T-helper 1 cell (primary cell): Measurements from ENCODE around the gene SLC38A7.
"Not testable (repeated sequence)": the region's sequence is repeated elsewhere in the genome, so short reads cannot be mapped to it uniquely, and the experiment has no call there.

ENCODE experiments used
- DNase-seq, 5 donors: peaks; one replicate each; pipeline ENCODE4 v3.0.0-alpha.2; 2012 to 2020

The SLC38A7 gene

GRCh38 chr16:58670946-58671583, 13.5 kb downstream of the SLC38A7 start:
- no peak for DNase-seq

- DNase-seq, result no peak
These were observed 14.4 kb downstream of the SLC38A7 start for GRCh38 chr16:58670177-58670576.

- DNase-seq, result no peak
These were observed 19.4 kb downstream of the SLC38A7 start for GRCh38 chr16:58665200-58665599.

DNA sequence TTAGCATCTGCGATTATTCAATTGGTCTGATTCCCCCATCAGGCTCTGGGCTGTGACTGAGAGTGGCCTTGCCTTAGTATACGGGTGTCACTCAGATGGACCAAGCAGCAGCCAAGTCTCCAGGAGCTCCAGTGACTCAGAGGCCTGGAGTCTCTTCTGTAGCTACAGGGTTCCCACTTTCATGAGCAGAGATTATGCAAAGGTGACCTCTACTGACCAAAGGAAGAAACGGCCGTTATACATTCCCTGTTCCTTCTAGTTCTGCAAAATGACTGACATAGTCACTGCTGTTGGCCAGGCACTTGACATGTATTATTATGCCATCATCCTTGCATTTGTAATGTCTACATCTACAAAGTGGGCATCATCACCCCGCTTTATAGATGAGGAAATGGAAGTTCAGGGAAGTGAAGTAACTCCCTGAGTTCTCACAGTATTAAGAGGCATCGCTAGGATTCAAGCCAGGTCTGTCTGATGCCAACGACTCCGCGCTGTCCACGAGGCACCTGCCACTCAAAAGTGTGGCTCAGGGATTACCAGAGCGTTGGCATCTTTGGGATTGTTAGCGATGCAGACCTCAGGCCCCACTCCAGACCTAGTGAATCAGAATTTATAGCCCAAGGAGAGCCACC, 23.3 kb downstream of the SLC38A7 start:
- peak in 1 of 5 donors; percentile 29 for DNase-seq

- DNase-seq, result not testable (repeated sequence)
These were observed 24.7 kb downstream of the SLC38A7 start for GRCh38 chr16:58659911-58660310.

DNA sequence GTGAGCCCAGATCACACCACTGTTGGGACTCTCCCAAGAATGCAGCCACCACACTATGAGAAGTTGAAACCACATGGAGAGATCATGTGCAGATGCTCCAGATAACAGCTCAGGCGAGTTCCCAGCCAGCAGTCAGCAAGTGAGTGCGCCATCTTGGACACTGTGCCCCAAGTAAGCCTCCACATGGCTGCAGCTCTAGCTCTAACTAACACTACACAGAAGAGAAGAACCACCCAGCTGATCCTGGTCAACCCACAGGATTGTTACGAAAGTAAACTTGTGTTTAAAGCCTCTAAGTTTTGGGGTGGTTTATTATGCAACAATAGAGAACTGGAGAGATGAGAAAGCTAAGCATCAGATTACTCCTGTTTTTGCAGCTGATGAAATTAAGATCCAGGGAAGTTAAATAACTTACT, 25.8 kb downstream of the SLC38A7 start:
- DNase-seq, result no peak

DNA sequence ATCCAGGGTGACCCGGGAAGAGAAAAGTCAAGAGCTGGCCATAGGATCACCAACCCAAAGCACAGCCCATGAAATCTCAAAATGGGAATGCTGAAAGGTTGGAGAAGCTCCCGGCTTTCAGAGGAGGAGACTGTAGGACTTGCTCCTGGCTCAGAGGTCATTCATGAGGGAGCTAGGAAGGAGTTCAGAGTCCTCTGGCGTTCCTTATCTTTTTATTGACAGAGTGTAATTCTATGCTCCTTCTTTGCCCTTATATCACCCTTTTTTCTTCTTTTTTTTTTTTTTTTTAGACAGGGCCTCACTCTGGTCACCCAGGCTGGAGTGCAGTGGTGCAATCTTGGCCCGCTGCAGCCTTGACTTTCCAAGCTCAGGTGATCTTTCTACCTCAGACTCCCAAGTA, 27.7 kb downstream of the SLC38A7 start:
- no peak for DNase-seq

- no peak for DNase-seq
These were observed 29.4 kb downstream of the SLC38A7 start for GRCh38 chr16:58655215-58655596.

- DNase-seq, result no peak
These were observed 29.9 kb downstream of the SLC38A7 start for GRCh38 chr16:58654560-58655214.

DNA sequence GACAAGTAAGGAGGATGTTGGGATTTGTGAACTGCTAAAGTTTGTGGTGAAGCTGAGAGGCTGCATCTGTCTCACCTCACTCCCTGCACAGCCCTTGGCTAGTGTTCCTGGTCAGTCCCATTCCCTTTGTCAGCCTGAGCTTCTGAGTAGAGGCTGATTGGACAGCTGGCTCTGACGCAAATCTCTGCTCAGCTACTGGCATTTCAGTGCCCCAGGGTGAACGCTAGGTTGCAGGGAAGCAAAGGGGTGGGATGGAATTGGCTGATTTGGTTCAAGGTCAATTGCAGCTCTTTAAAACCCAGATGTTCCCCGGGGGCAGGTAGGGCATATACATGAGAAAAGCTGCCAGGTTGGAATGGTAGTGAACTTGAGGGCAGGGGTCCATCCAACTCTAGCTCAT, 31.8 kb downstream of the SLC38A7 start:
- DNase-seq, result no peak

DNA sequence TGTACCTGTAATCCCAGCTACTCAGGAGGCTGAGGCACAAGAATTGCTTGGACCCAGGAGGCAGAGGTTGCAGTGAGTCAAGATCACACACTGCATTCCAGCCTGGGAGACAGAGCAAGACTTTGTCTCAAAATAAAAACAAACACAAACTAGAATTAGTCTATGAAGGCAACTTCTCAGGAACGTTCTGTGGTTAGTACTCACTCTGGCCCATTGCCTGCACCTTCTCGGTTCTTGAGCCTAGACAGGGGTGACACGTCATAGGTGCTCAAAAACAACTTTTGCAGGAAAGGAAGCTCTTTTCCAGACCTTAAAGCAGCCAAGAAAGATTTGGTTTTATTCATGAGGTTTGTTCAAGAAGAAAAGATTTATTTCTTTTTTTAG, 32.6 kb downstream of the SLC38A7 start:
- no peak for DNase-seq

- DNase-seq, result no peak
These were observed 34.9 kb downstream of the SLC38A7 start for GRCh38 chr16:58649707-58650106.

DNA sequence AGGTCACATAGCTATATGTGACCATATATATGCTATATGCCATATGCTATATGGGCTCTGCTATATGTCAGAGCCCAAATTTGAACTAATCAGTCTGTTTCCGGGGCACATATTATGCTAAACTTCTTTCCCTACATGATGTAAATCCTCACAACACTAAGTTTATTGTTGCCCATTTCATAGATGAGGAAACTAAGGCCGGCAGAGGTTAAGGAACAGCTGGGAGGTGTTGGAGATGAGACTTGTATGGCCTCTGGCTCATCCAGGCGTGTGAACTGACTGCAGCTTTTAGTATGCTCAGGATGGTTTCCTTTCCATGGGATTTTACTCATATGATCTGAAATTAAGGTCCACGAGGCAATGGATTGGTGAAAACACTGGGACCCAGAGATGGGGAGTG, 37.5 kb downstream of the SLC38A7 start:
- DNase-seq, result no peak

GRCh38 chr16:58644765-58645487, 39.6 kb downstream of the SLC38A7 start:
- no peak for DNase-seq

DNA sequence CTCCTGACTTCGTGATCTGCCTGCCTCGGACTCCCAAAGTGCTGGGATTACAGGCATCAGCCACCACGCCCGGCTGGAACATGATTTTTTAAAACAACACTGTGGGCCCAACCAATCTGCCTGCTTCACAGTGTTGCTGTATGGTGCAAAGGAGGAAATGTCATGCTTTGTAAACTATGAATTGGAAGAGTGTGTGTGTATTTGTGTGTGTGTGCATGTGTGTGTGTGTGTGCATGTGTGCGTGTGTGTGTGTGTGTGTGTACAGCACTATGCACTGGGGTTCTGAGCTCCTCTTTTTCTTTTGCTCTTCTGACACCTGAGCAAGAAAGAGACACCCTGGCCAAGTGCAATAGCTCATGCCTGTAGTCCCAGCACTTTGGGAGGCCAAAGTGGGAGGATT, 40.5 kb downstream of the SLC38A7 start:
- DNase-seq, result no peak

DNA sequence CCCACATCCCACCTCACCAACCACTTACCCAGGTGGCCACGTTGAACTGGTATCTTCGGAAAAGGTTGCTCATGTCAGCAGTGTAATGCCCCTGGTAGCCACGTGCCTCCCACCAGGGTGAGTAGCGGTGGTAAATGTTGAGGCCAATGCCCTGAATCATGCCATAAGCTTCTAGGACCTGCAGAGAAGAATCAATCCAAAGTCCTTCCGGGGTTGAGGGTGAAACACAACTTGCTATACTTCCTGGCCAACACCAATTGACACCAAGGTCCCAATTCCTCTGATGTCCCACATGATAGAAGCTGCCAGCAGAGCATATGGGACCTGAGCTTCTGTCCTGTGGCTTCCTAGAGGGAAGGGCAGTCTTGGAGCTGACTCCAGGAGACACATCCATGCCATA, 43.6 kb downstream of the SLC38A7 start:
- no peak for DNase-seq

GRCh38 chr16:58639836-58640235, 44.7 kb downstream of the SLC38A7 start:
- DNase-seq, result no peak

DNA sequence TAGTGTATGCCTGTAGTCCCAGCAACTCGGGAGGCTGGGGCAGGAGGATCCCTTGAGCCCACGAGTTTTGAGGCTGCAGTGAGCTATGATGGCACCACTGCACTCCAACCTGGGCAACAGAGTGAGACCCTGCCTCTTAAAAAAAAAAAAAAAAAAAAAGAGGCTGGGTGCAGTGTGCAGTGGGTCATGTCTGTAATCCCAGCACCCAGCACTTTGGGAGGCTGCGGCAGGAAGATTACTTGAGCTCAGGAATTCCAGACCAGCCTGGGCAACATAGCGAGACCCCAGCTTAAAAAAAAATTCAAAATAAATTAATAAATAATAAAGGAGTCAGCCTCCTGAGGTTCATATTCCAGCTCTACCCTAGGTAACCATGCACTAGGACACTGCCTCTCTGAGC, 45.3 kb downstream of the SLC38A7 start:
- DNase-seq, result no peak

- DNase-seq, result no peak
These were observed 46.2 kb downstream of the SLC38A7 start for GRCh38 chr16:58638148-58639036.

- DNase-seq, result not testable (repeated sequence)
These were observed 47.5 kb downstream of the SLC38A7 start for GRCh38 chr16:58637021-58637420.

- DNase-seq, result no peak
These were observed 48.1 kb downstream of the SLC38A7 start for GRCh38 chr16:58636466-58636865.

DNA sequence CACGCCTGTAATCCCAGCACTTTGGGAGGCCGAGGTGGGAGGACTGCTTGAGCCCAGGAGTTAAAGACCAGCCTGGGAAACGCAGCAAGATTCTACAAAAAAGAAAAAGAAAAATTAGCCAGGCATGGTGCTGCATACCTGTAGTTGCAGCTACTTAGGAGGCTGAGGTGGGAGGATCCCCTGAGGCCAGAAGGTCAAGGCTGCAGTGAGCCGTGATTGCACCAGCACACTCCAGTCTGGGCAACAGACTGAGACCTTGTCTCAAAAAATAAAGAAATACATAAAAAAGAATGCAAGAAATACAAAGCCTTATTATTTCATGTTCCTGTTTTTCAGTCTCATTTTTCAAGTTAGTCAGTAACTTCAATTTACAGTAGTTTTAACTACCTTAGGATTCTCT, 49.1 kb downstream of the SLC38A7 start:
- no peak for DNase-seq
